Liver (tissue), 3 donors: ENCODE data around the gene ZNRD2.

Source experiments
- CTCF ChIP-seq: fragments of 150-350 bp; IDR thresholded peaks from 2 replicates; pipeline ENCODE4 v1.5.1; 2017; ENCODE audit warnings: improper control_type of control experiment, low read depth, low read length; ENCODE audit not compliant: missing input control
- GABPA ChIP-seq, 2 donors: IDR thresholded peaks in 1 of 2; conservative IDR thresholded peaks in 1 of 2; 2 replicates each; pipeline ENCODE4 v1.6.1; 2016; ENCODE audit warnings: antibody characterized with exemption in 2 of 2, mild to moderate bottlenecking in 1 of 2, moderate library complexity in 1 of 2
- JUND ChIP-seq, 2 donors: IDR thresholded peaks; 2 replicates each; pipeline ENCODE4 v1.6.1; 2016; ENCODE audit warnings: antibody characterized with exemption in 2 of 2
- RAD21 ChIP-seq, 2 donors: IDR thresholded peaks; 2 replicates each; pipeline ENCODE4 v1.6.1; 2016; ENCODE audit warnings: antibody characterized with exemption in 2 of 2, mild to moderate bottlenecking in 2 of 2
- TAF1 ChIP-seq: conservative IDR thresholded peaks from 2 replicates; pipeline ENCODE4 v1.6.1; 2016; ENCODE audit warnings: antibody characterized with exemption, mild to moderate bottlenecking
- donor health status: healthy.
- donor health status: healthy.

GRCh38 chr11:65524741-65525545 is 45.3 kb upstream of the ZNRD2 start, which contains the start of gene SCYL1:
- TF ChIP-seq CTCF (no peak), JUND (IDR thresholded peaks at IDR 0.05) (no peak), RAD21 (IDR thresholded peaks at IDR 0.05) (no peak), GABPA (IDR thresholded peaks at IDR 0.05 in 1 of 2, conservative IDR thresholded peaks at IDR 0.05 in 1 of 2) (no peak), TAF1 (no peak)
